AG04450 (cell line): ENCODE data around the gene RASSF7. TPM values are rescaled to one million over a fixed set of nuclear protein-coding genes. Genes with fewer than 3 reads are reported as not detected.

Experiments
- CTCF ChIA-PET: fragments of 300-600, 350-600 bp; formaldehyde crosslinking; extraction: SDS; loops from one replicate; lab custom pipeline; 2022; ENCODE audit warnings: antibody characterized with exemption, inconsistent platforms; lab: Charles Lee
- POLR2A ChIA-PET: fragments of 350-600 bp; formaldehyde crosslinking; extraction: SDS; loops from one replicate; lab custom pipeline; 2021; ENCODE audit warnings: antibody characterized with exemption, inconsistent platforms; lab: Yijun Ruan, JAX
- DNase-seq: peaks from one replicate; pipeline ENCODE4 v3.0.0-alpha.2; 2011; ENCODE audit warnings: low read depth, low spot score
- H3K27ac ChIP-seq: one replicate; pipeline ENCODE4 v1.5.1; 2012; ENCODE audit warnings: low read depth, low read length, control low read depth
- H3K27me3 ChIP-seq: one replicate; pipeline ENCODE4 v1.6.0; 2012; ENCODE audit warnings: low read length; ENCODE audit not compliant: control insufficient read depth, insufficient read depth
- H3K4me3 ChIP-seq: 2 replicates; pipeline ENCODE4 v1.5.1; 2011; ENCODE audit warnings: mild to moderate bottlenecking, low read depth, low read length, control low read depth
- H3K9me3 ChIP-seq: 2 replicates; pipeline ENCODE4 v1.5.1; 2012; ENCODE audit warnings: low read length; ENCODE audit not compliant: control insufficient read depth, insufficient read depth
- CTCF ChIP-seq: IDR thresholded peaks from 2 replicates; pipeline ENCODE4 v1.5.1; 2011; ENCODE audit warnings: low read depth, low read length, control low read depth, inconsistent platforms
- polyA plus RNA-seq: library from polyadenylated mRNA; depleted of rRNA; stranded (reverse); fragments of >200 nt; gene quantifications from 2 replicates; pipeline ENCODE4 v1.2.3, GENCODE V29; 2011

The RASSF7 gene
- polyA plus RNA-seq, 1 experiment: 2.5 TPM

- Histone ChIP-seq H3K27me3 (no peaks in the 10 kb centered on the region), H3K4me3 (peak overlapping the region; percentile 73), H3K9me3 (no peaks in the 10 kb centered on the region; the same call in 1 of the 2 replicates), H3K27ac (no peak overlapping the region)
- ChIA-PET CTCF (interaction anchor here (0.7 kb wide), 1 partner anchor 15 kb away, joined by 3 read pairs; no protein-coding TSS in a partner anchor), POLR2A (no interaction called here)
- no peak for TF ChIP-seq CTCF
- no peak for DNase-seq
Observed at GRCh38 chr11:533586-534395, 27.0 kb upstream of the RASSF7 start.

GRCh38 chr11:534396-535209 lies 26.2 kb upstream of the RASSF7 start:
- ChIA-PET CTCF (interaction anchor here (0.6 to 1.0 kb wide), 3 partner anchors 15 to 166 kb away, joined by 3 to 4 read pairs (median 3); no protein-coding TSS in a partner anchor), POLR2A (interaction anchor here (1.9 kb wide), 1 partner anchor 41 kb away, joined by 13 read pairs; the partner anchor contains the start of gene PHRF1)
- DNase-seq: no peak
- Histone ChIP-seq H3K27ac (no peak overlapping the region), H3K9me3 (no peaks in the 10 kb centered on the region; the same call in 1 of the 2 replicates), H3K27me3 (no peaks in the 10 kb centered on the region), H3K4me3 (peak overlapping the region; percentile 73)
- no peak for TF ChIP-seq CTCF

GRCh38 chr11:535210-535518 lies 25.6 kb upstream of the RASSF7 start:
- Histone ChIP-seq H3K4me3 (peak overlapping the region; percentile 73), H3K27me3 (no peaks in the 10 kb centered on the region), H3K9me3 (no peaks in the 10 kb centered on the region; the same call in 1 of the 2 replicates), H3K27ac (no peak overlapping the region)
- TF ChIP-seq CTCF: no peak
- no peak for DNase-seq
- POLR2A ChIA-PET: interaction anchor here (1.0 to 1.9 kb wide), 2 partner anchors 41 to 328 kb away, joined by 3 to 13 read pairs; partner anchors contain the start of genes BET1L, PHRF1 and RIC8A
- CTCF ChIA-PET: interaction anchor here (0.9 to 1.0 kb wide), 2 partner anchors 16 to 87 kb away, joined by 3 to 4 read pairs; no protein-coding TSS in a partner anchor

GRCh38 chr11:535519-536454 lies 25.0 kb upstream of the RASSF7 start, which contains the start of gene HRAS:
HRAS (minus strand) TSS chr11:535576.
- H3K27ac ChIP-seq: no peak within 1 kb of the TSS
- no peaks in the 10 kb centered on the region; the same call in 1 of the 2 replicates for H3K9me3 ChIP-seq
- H3K4me3 ChIP-seq: peak within 1 kb of the TSS; percentile 73
- no peak for TF ChIP-seq CTCF
- ChIA-PET POLR2A (interaction anchor here (0.6 to 1.9 kb wide), 4 partner anchors 40 to 328 kb away, joined by 3 to 13 read pairs (median 4); partner anchors contain the start of genes BET1L, PHRF1 and RIC8A), CTCF (interaction anchor here (0.7 kb wide), 1 partner anchor 21 kb away, joined by 3 read pairs; no protein-coding TSS in a partner anchor)
- peak; percentile 78 for DNase-seq
- H3K27me3 ChIP-seq: no peaks in the 10 kb centered on the region
